H1 (cell line): ENCODE measurements around the gene TBX5. TPM values are rescaled to one million over a fixed set of nuclear protein-coding genes. Genes with fewer than 3 reads are reported as not detected.
A peak's percentile ranks its signal among the peaks of the same experiment; 100 is the strongest.

ENCODE experiments used
- CTCF ChIA-PET: fragments of 300-600 bp; sonication (Branson Sonifier 250); formaldehyde crosslinking; loops from one replicate; lab custom pipeline; 2021; ENCODE audit not compliant: partially characterized antibody; lab: Charles Lee
- POLR2A ChIA-PET: fragments of 300-600 bp; sonication (Branson Sonifier 250); formaldehyde crosslinking; loops from one replicate; lab custom pipeline; 2021; ENCODE audit warnings: inconsistent platforms; ENCODE audit not compliant: partially characterized antibody; lab: Charles Lee
- DNase-seq, 2 experiments: peaks; one replicate each; pipeline versions ENCODE4 v3.0.0 to v3.0.0-alpha.2; 2010 to 2022; ENCODE audit warnings: low spot score in 2 of 2, low read depth in 1 of 2, mixed read lengths in 1 of 2
- FAIRE-seq: peaks from 2 replicates; lab custom pipeline; 2011; peaks lifted over from hg19 to GRCh38; lab: Jason Lieb, UNC
- H2AFZ ChIP-seq: 2 replicates; pipeline ENCODE4 v1.8.1; 2012; ENCODE audit warnings: low read length, inconsistent platforms
- H2AK5ac ChIP-seq: 2 replicates; pipeline ENCODE4 v1.6.1; 2013; ENCODE audit warnings: low read depth, low read length
- H2BK120ac ChIP-seq: replicated peaks from 2 replicates; pipeline ENCODE3; 2013; ENCODE audit warnings: low read depth, low read length, inconsistent platforms
- H2BK12ac ChIP-seq: 2 replicates; pipeline ENCODE4 v1.6.1; 2013; ENCODE audit warnings: low read depth, low read length
- H2BK15ac ChIP-seq: 2 replicates; pipeline ENCODE4 v1.6.1; 2013; ENCODE audit warnings: low read length
- H2BK20ac ChIP-seq: 2 replicates; pipeline ENCODE4 v1.6.1; 2013; ENCODE audit warnings: low read length
- H2BK5ac ChIP-seq: 2 replicates; pipeline ENCODE4 v1.6.1; 2013; ENCODE audit warnings: low read depth, low read length
- H3K14ac ChIP-seq: 2 replicates; pipeline ENCODE4 v1.6.1; 2013; ENCODE audit warnings: inconsistent platforms; ENCODE audit not compliant: insufficient read length
- H3K18ac ChIP-seq: 2 replicates; pipeline ENCODE4 v1.6.1; 2013; ENCODE audit warnings: low read length; ENCODE audit errors: extremely low read depth
- H3K23ac ChIP-seq: 2 replicates; pipeline ENCODE4 v1.6.1; 2013; ENCODE audit warnings: inconsistent platforms; ENCODE audit not compliant: insufficient read length
- H3K23me2 ChIP-seq: 2 replicates; pipeline ENCODE4 v1.6.1; 2013; ENCODE audit warnings: low read depth, low read length
- H3K27ac ChIP-seq: 2 replicates; pipeline ENCODE4 v1.6.1; 2011; ENCODE audit warnings: low read depth, low read length, inconsistent platforms
- H3K27me3 ChIP-seq, 4 experiments: replicated peaks in 1 of 4; 1 replicate in 1 of 4; 2 replicates in 3 of 4; pipeline versions ENCODE4 v1.6.1 to v1.8.1; 2011 to 2013; ENCODE audit warnings: low read length in 3 of 4, mild to moderate bottlenecking in 3 of 4, inconsistent platforms in 2 of 4, mixed read lengths in 2 of 4, moderate library complexity in 1 of 4; ENCODE audit not compliant: control insufficient read depth in 3 of 4, insufficient read depth in 3 of 4; ENCODE audit errors: extremely low read depth in 1 of 4
- H3K36me3 ChIP-seq, 4 experiments: 2 replicates each; pipeline versions ENCODE4 v1.6.1 to v1.8.1; 2011 to 2013; ENCODE audit warnings: mild to moderate bottlenecking in 4 of 4, low read length in 3 of 4, moderate library complexity in 2 of 4, control low read depth in 1 of 4, inconsistent platforms in 1 of 4; ENCODE audit not compliant: insufficient read depth in 4 of 4, control insufficient read depth in 2 of 4
- H3K4ac ChIP-seq: replicated peaks from 2 replicates; pipeline ENCODE3; 2013; ENCODE audit warnings: low read length, low read depth, mixed read lengths, inconsistent platforms; ENCODE audit not compliant: insufficient read length
- H3K4me1 ChIP-seq, 4 experiments: replicated peaks in 1 of 4; 1 replicate in 1 of 4; 2 replicates in 3 of 4; pipeline versions ENCODE4 v1.6.1 to v1.8.1; 2011 to 2013; ENCODE audit warnings: low read length in 3 of 4, inconsistent platforms in 2 of 4, mixed read lengths in 1 of 4; ENCODE audit not compliant: insufficient read depth in 4 of 4, control insufficient read depth in 3 of 4
- H3K4me2 ChIP-seq, 2 experiments: 2 replicates each; pipeline versions ENCODE4 v1.6.1 to v1.8.1; 2011 to 2013; ENCODE audit warnings: low read depth in 2 of 2, low read length in 2 of 2, control low read depth in 1 of 2, inconsistent platforms in 1 of 2, mild to moderate bottlenecking in 1 of 2; ENCODE audit not compliant: insufficient read depth in 1 of 2
- H3K4me3 ChIP-seq, 4 experiments: fragments of 200-600, 300-600 bp in 1 of 4; sonication (generic), shearing (Covaris generic), sonication (Bioruptor Twin) in 1 of 4; 2 replicates each; pipeline versions ENCODE4 v1.5.1 to v1.8.1; 2011 to 2016; ENCODE audit warnings: low read length in 4 of 4, low read depth in 3 of 4, control low read depth in 2 of 4, inconsistent platforms in 2 of 4, mild to moderate bottlenecking in 2 of 4, mixed read lengths in 1 of 4, moderate library complexity in 1 of 4; ENCODE audit not compliant: insufficient read depth in 2 of 4; ENCODE audit errors: extremely low read depth in 1 of 4
- H3K56ac ChIP-seq: replicated peaks from 2 replicates; pipeline ENCODE3; 2013; ENCODE audit warnings: low read depth, mild to moderate bottlenecking, mixed read lengths, low read length, inconsistent platforms; ENCODE audit not compliant: insufficient read length
- H3K79me1 ChIP-seq: 2 replicates; pipeline ENCODE4 v1.6.1; 2013; ENCODE audit warnings: low read depth, low read length, control low read depth
- H3K79me2 ChIP-seq, 2 experiments: 2 replicates each; pipeline versions ENCODE4 v1.6.1 to v1.8.1; 2012 to 2013; ENCODE audit warnings: low read length in 2 of 2, mild to moderate bottlenecking in 2 of 2, inconsistent platforms in 1 of 2; ENCODE audit not compliant: insufficient read depth in 2 of 2, control insufficient read depth in 1 of 2
- H3K9ac ChIP-seq, 4 experiments: replicated peaks in 1 of 4; 1 replicate in 1 of 4; 2 replicates in 3 of 4; pipeline versions ENCODE4 v1.6.1 to v1.8.1; 2011 to 2013; ENCODE audit warnings: low read depth in 3 of 4, low read length in 3 of 4, control low read depth in 2 of 4, mild to moderate bottlenecking in 2 of 4, moderate library complexity in 2 of 4, inconsistent platforms in 1 of 4; ENCODE audit errors: extremely low read depth in 1 of 4
- H3K9me3 ChIP-seq, 2 experiments: 2 replicates each; pipeline versions ENCODE4 v1.6.1 to v1.8.1; 2012 to 2013; ENCODE audit warnings: mild to moderate bottlenecking in 2 of 2, moderate library complexity in 2 of 2, control low read depth in 1 of 2, inconsistent platforms in 1 of 2, low read depth in 1 of 2, low read length in 1 of 2, mixed read lengths in 1 of 2; ENCODE audit not compliant: insufficient read depth in 2 of 2
- H4K20me1 ChIP-seq, 2 experiments: replicated peaks in 1 of 2; 2 replicates each; pipeline versions ENCODE3 to v1.8.1; 2011 to 2013; ENCODE audit warnings: inconsistent platforms in 2 of 2, low read length in 2 of 2, mild to moderate bottlenecking in 1 of 2; ENCODE audit not compliant: insufficient read depth in 2 of 2, control insufficient read depth in 1 of 2
- H4K5ac ChIP-seq: 2 replicates; pipeline ENCODE4 v1.6.1; 2013; ENCODE audit warnings: low read length, low read depth, mixed read lengths, inconsistent platforms; ENCODE audit not compliant: insufficient read length
- H4K8ac ChIP-seq: 2 replicates; pipeline ENCODE4 v1.8.0; 2013; ENCODE audit warnings: mild to moderate bottlenecking, moderate library complexity, low read length, inconsistent platforms; ENCODE audit not compliant: insufficient read depth; ENCODE audit errors: extremely low read depth
- H4K91ac ChIP-seq: replicated peaks from 2 replicates; pipeline ENCODE3; 2013; ENCODE audit warnings: low read length, mixed read lengths, inconsistent platforms; ENCODE audit not compliant: insufficient read length
- BACH1 ChIP-seq: IDR thresholded peaks from 2 replicates; pipeline ENCODE4 v1.6.1; 2012; ENCODE audit warnings: low read length, improper control_type of control experiment
- CBX8 ChIP-seq: fragments of 300-800, 300-1000 bp; sonication (generic); IDR thresholded peaks from 2 replicates; pipeline ENCODE4 v1.7.1; 2016; ENCODE audit warnings: low read depth, low read length, borderline replicate concordance
- CEBPB ChIP-seq: IDR thresholded peaks from 2 replicates; pipeline ENCODE4 v1.6.1; 2012; ENCODE audit warnings: low read depth, low read length
- CTBP2 ChIP-seq: IDR thresholded peaks from 2 replicates; pipeline ENCODE4 v1.7.0; 2011; ENCODE audit warnings: borderline replicate concordance, mild to moderate bottlenecking, moderate library complexity, mixed read lengths, low read length; ENCODE audit not compliant: insufficient read depth, insufficient read length
- E2F6 ChIP-seq: IDR thresholded peaks from 2 replicates; pipeline ENCODE4 v1.6.1; 2012; ENCODE audit warnings: inconsistent platforms
- EZH2 ChIP-seq: fragments of 200-600 bp; sonication (generic); IDR thresholded peaks from 2 replicates; pipeline ENCODE4 v1.7.1; 2012; ENCODE audit warnings: low read depth, mild to moderate bottlenecking, moderate library complexity, low read length, inconsistent platforms; ENCODE audit not compliant: severe bottlenecking
- RNF2 ChIP-seq: fragments of 200-900, 300-1000 bp; sonication (generic); IDR thresholded peaks from 2 replicates; pipeline ENCODE4 v1.7.1; 2016; ENCODE audit warnings: borderline replicate concordance, low read depth, mild to moderate bottlenecking, antibody characterized with exemption, low read length; ENCODE audit not compliant: poor library complexity, severe bottlenecking; ENCODE audit errors: missing control alignments
- SUZ12 ChIP-seq: fragments of 200-600 bp; sonication (generic); IDR thresholded peaks from 2 replicates; pipeline ENCODE4 v1.6.1; 2012; ENCODE audit warnings: mild to moderate bottlenecking, inconsistent platforms, low read length, moderate library complexity, mixed read lengths
- WGBS, 2 experiments: shearing (Covaris generic) in 1 of 2; methylation state at CpG; one replicate each; pipeline versions ENCODE4 v1.1.6 to v1.1.7; 2013 to 2015; ENCODE audit warnings: low lambda C conversion rate in 2 of 2, mixed read lengths in 2 of 2, inconsistent platforms in 1 of 2, low coverage in 1 of 2, missing lambda C conversion rate in 1 of 2; ENCODE audit not compliant: insufficient replicate concordance in 2 of 2, insufficient coverage in 1 of 2, insufficient read length in 1 of 2; ENCODE audit errors: extremely low coverage in 1 of 2, missing lambda C conversion rate in 1 of 2; 5-methylcytosine and 5-hydroxymethylcytosine counted together
- polyA plus RNA-seq, 7 experiments: library from polyadenylated mRNA; depleted of rRNA in 3 of 7; stranded (reverse) in 5 of 7; unstranded in 2 of 7; fragments of >200 nt in 5 of 7; fragments of 200-250 nt in 2 of 7; gene quantifications; 1 replicate in 5 of 7; 2 replicates in 1 of 7; 4 replicates in 1 of 7; pipeline versions ENCODE4 v1.2.1 to v1.2.3, GENCODE V29; 2011 to 2013; ENCODE audit warnings: missing spikeins in 2 of 7, mixed read lengths in 2 of 7
- total RNA-seq: library from RNA; stranded (reverse); fragmentation: NEBNext Ultra II Directional; extraction: Animal tissue kit (Norgen Biotek cat#: 25700); gene quantifications from 2 replicates; pipeline ENCODE4 v1.2.1, GENCODE V29; 2021

The TBX5 gene
- total and polyA plus RNA-seq, 2 of the 8 experiments (the other 6 are each of a cell fraction or from before 2014, with no cell fraction given): 0.05 TPM; not detected in 1

- peak overlapping the region; percentile 48 to 57 for H3K4me2 ChIP-seq
- no peak overlapping the region for H2AFZ ChIP-seq
- H3K23me2 ChIP-seq: no peaks in the 10 kb centered on the region
- 3% methylated on average over 28 of the region's 31 CpGs; no CpG with 5 or more reads in 1 of the 2 experiments for WGBS, 2 experiments
- H4K91ac ChIP-seq: no peak overlapping the region
- H2BK20ac ChIP-seq: no peak overlapping the region
- no peak overlapping the region for H4K5ac ChIP-seq
- no peak overlapping the region for H3K27ac ChIP-seq
- H3K79me1 ChIP-seq: no peaks in the 10 kb centered on the region
- H4K20me1 ChIP-seq: peaks cover 10 to 36% of the 10 kb centered on the region in 2 experiments
- no peak overlapping the region for H3K56ac ChIP-seq
- no peak overlapping the region for H2BK15ac ChIP-seq
- TF ChIP-seq CTBP2: peak; percentile 8
- peak; percentile 76 for TF ChIP-seq SUZ12
- 0 out of 2 replicates have a peak, but pooled peaks have one; percentile 12 for TF ChIP-seq CBX8
- TF ChIP-seq BACH1: no peak
- TF ChIP-seq E2F6: peak; percentile 53; the same call in 1 of the 2 replicates
- TF ChIP-seq CEBPB: no peak
- TF ChIP-seq RNF2: peak; percentile 76
- peak; percentile 81 for TF ChIP-seq EZH2
- H3K79me2 ChIP-seq: no peaks in the 10 kb centered on the region
- FAIRE-seq: no peak
- DNase-seq: no peak
- H4K8ac ChIP-seq: no peak overlapping the region; the same call in 1 of the 2 replicates
- no peak overlapping the region for H2BK120ac ChIP-seq
- H3K23ac ChIP-seq: no peak overlapping the region
- ChIA-PET POLR2A (interaction anchor here (1.3 kb wide), 1 partner anchor 13 kb away, joined by 4 read pairs; no protein-coding TSS in a partner anchor), CTCF (interaction anchor here (1.3 kb wide), 1 partner anchor 9 kb away, joined by 3 read pairs; no protein-coding TSS in a partner anchor)
- no peak overlapping the region for H3K18ac ChIP-seq
- H3K9ac ChIP-seq: no peak overlapping the region
- H2AK5ac ChIP-seq: no peak overlapping the region
- H3K4ac ChIP-seq: no peak overlapping the region
- H3K4me1 ChIP-seq: peaks cover 7 to 52% (median 23%) of the 10 kb centered on the region in 4 experiments; a peak in 6 of 7 replicates
- no peak overlapping the region for H2BK12ac ChIP-seq
- peaks cover 98 to 100% (median 99%) of the 10 kb centered on the region in 4 experiments for H3K27me3 ChIP-seq
- no peaks in the 10 kb centered on the region; a peak in 1 of 8 replicates for H3K36me3 ChIP-seq
- H3K4me3 ChIP-seq: peak overlapping the region in 2 of 4 experiments; percentile 14 to 40; a peak in 3 of 8 replicates
- H3K9me3 ChIP-seq: no peaks in the 10 kb centered on the region; a peak in 1 of 4 replicates
- H3K14ac ChIP-seq: no peak overlapping the region
- no peak overlapping the region for H2BK5ac ChIP-seq
These were observed 5.6 kb downstream of the TBX5 start for GRCh38 chr12:114400361-114400811.
